Measurements from ENCODE around the gene ZAR1L.
"Not testable (repeated sequence)": the region's sequence is repeated elsewhere in the genome, so short reads cannot be mapped to it uniquely, and the experiment has no call there.

Gene ZAR1L

DNA sequence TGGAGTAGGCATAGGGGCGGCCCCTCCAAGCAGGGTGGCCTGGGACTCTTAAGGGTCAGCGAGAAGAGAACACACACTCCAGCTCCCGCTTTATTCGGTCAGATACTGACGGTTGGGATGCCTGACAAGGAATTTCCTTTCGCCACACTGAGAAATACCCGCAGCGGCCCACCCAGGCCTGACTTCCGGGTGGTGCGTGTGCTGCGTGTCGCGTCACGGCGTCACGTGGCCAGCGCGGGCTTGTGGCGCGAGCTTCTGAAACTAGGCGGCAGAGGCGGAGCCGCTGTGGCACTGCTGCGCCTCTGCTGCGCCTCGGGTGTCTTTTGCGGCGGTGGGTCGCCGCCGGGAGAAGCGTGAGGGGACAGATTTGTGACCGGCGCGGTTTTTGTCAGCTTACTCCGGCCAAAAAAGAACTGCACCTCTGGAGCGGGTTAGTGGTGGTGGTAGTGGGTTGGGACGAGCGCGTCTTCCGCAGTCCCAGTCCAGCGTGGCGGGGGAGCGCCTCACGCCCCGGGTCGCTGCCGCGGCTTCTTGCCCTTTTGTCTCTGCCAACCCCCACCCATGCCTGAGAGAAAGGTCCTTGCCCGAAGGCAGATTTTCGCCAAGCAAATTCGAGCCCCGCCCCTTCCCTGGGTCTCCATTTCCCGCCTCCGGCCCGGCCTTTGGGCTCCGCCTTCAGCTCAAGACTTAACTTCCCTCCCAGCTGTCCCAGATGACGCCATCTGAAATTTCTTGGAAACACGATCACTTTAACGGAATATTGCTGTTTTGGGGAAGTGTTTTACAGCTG, at the start of gene ZAR1L, which contains the start of gene BRCA2:
Gene ZAR1L (minus strand): TSS at position 126 of the 790 bp plus-strand sequence. CDS start 3,438 bp downstream, outside the sequence.
Gene BRCA2 (plus strand): TSS at position 271 of the 790 bp plus-strand sequence. CDS start 953 bp downstream, outside the sequence.
- no peak for TF ChIP-seq CTCF (conservative IDR thresholded peaks at IDR 0.05)
- H3K27ac ChIP-seq = peak within 1 kb of the TSS; percentile 76

DNA sequence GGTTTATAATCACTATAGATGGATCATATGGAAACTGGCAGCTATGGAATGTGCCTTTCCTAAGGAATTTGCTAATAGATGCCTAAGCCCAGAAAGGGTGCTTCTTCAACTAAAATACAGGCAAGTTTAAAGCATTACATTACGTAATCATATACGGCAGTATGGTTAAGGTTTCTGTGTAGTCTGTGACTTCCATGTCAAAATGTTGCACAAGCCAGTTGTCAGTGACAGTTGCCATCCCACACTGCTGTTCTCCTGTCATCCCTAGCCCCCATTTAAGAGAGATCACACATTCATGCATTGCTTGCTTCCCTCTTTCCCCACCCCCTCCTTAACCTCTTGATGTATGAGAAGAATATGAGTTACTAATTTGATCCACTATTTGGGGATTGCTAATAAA, 47.4 kb upstream of the ZAR1L start:
- TF ChIP-seq CTCF (conservative IDR thresholded peaks at IDR 0.05) = no peak
- H3K27ac ChIP-seq = no peak overlapping the region

- not testable (repeated sequence) for H3K27ac ChIP-seq
These were observed 40.8 kb upstream of the ZAR1L start for GRCh38 chr13:32355935-32356334.

GRCh38 chr13:32354040-32354439, 38.9 kb upstream of the ZAR1L start:
- no peak for TF ChIP-seq CTCF (conservative IDR thresholded peaks at IDR 0.05)
- no peak overlapping the region for H3K27ac ChIP-seq

- not testable (repeated sequence) for H3K27ac ChIP-seq
These were observed 35.8 kb upstream of the ZAR1L start for GRCh38 chr13:32350839-32351441.

DNA sequence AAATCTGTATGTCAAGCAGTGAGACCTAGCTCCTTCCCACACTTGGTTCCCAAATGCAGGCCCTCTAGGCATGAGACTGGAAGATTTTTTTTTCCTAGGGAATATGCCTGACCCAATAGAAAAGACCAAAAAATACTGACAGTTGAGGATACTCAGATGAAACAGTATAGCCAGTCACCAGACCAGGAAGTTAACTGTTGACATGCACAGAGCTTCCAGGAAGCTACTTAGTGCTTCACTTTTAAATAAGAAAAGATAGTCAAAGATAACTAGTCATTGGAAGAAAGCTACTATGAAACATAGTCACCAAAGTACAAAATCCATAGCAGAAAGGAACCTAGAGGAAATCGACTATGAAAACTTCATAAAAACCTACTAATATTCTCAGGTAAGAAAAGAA, 32.5 kb upstream of the ZAR1L start:
- H3K27ac ChIP-seq = no peak overlapping the region
- no peak for TF ChIP-seq CTCF (conservative IDR thresholded peaks at IDR 0.05)

DNA sequence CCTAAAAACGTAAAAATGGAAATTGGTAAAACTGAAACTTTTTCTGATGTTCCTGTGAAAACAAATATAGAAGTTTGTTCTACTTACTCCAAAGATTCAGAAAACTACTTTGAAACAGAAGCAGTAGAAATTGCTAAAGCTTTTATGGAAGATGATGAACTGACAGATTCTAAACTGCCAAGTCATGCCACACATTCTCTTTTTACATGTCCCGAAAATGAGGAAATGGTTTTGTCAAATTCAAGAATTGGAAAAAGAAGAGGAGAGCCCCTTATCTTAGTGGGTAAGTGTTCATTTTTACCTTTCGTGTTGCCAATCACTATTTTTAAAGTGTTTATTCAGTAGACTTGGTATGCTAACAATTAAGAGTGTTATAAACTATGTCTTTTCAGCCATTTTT, 25.8 kb upstream of the ZAR1L start:
- H3K27ac ChIP-seq = no peak overlapping the region
- TF ChIP-seq CTCF (conservative IDR thresholded peaks at IDR 0.05) = no peak

- H3K27ac ChIP-seq = no peak overlapping the region
- TF ChIP-seq CTCF (conservative IDR thresholded peaks at IDR 0.05) = no peak
These were observed 19.5 kb upstream of the ZAR1L start for GRCh38 chr13:32334671-32335070.

Data from VCaP (cell line).